ENCODE measurements around the gene ABHD14A.

ABHD14A gene

DNA sequence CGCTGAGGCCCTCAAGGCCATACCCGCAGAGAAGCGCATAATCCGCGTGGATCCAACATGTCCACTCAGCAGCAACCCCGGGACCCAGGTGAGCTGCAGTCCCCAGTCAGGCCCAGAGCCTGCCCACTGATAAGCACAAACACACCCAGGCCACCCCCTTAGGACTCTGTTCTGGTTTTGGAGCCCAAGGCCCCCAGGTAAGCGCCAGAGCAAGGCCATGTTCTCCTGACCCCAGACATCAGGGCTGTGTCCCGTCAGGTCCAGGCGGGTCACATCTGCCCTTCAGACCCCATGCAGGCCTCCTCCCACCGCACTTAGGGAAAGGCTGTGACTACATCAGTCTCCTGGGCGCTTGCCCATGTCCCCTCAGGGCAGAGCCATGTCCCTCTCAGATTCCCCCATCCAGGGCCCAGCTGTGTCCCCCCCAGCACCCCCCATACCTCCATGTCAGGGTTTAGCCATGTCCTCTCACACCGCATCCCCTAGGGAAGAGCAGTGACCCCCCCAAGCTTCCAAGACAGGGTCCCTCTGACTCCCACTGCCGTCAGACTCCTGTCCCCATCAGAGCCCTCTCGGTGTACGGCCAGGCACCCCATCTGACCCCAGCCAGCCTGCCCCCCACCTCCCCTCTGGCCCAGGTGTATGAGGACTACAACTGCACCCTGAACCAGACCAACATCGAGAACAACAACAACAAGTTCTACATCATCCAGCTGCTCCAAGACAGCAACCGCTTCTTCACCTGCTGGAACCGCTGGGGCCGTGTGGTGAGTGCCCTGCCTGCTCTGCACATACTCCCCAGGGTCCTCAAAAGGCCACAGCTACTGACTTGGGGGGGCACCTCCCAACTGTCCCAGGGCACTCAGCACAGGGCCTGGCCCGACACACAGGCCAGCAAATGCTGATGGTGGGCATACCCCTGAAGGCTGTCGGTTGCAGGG, 31.1 kb upstream of the ABHD14A start:
- H3K9me3 ChIP-seq (ENCODE audit: control insufficient read depth, insufficient read depth, low read length) = no peaks in the 10 kb centered on the region
- no peak overlapping the region for H3K4me3 ChIP-seq (ENCODE audit: low read depth, low read length)
- H3K9ac ChIP-seq (ENCODE audit: low read depth, low read length) = no peak overlapping the region
- H3K36me3 ChIP-seq (ENCODE audit: control insufficient read depth, insufficient read depth, low read length) = no peaks in the 10 kb centered on the region
- peaks cover 2% of the 10 kb centered on the region for H3K27me3 ChIP-seq (ENCODE audit: control insufficient read depth, insufficient read depth, low read length)
- peaks cover 7% of the 10 kb centered on the region for H3K4me1 ChIP-seq (ENCODE audit: control insufficient read depth, insufficient read depth, low read length)

- peaks cover 2% of the 10 kb centered on the region for H3K27me3 ChIP-seq (ENCODE audit: control insufficient read depth, insufficient read depth, low read length)
Observed at GRCh38 chr3:51944451-51945021, 30.3 kb upstream of the ABHD14A start.

GRCh38 chr3:51945031-51945840, 29.6 kb upstream of the ABHD14A start:
- no peaks in the 10 kb centered on the region for H3K9me3 ChIP-seq (ENCODE audit: control insufficient read depth, insufficient read depth, low read length)
- H3K4me1 ChIP-seq (ENCODE audit: control insufficient read depth, insufficient read depth, low read length) = peaks cover 6% of the 10 kb centered on the region
- no peak overlapping the region for H3K9ac ChIP-seq (ENCODE audit: low read depth, low read length)
- H3K36me3 ChIP-seq (ENCODE audit: control insufficient read depth, insufficient read depth, low read length) = no peaks in the 10 kb centered on the region
- peaks cover 7% of the 10 kb centered on the region for H3K27me3 ChIP-seq (ENCODE audit: control insufficient read depth, insufficient read depth, low read length)
- no peak overlapping the region for H3K4me3 ChIP-seq (ENCODE audit: low read depth, low read length)

More at GRCh38 chr3:51944451-51945021, 30.3 kb upstream of the ABHD14A start:
- Histone ChIP-seq H3K4me1 (ENCODE audit: control insufficient read depth, insufficient read depth, low read length) (peaks cover 7% of the 10 kb centered on the region), H3K9me3 (ENCODE audit: control insufficient read depth, insufficient read depth, low read length) (no peaks in the 10 kb centered on the region), H3K4me3 (ENCODE audit: low read depth, low read length) (no peak overlapping the region), H3K9ac (ENCODE audit: low read depth, low read length) (no peak overlapping the region), H3K36me3 (ENCODE audit: control insufficient read depth, insufficient read depth, low read length) (no peaks in the 10 kb centered on the region)

DNA sequence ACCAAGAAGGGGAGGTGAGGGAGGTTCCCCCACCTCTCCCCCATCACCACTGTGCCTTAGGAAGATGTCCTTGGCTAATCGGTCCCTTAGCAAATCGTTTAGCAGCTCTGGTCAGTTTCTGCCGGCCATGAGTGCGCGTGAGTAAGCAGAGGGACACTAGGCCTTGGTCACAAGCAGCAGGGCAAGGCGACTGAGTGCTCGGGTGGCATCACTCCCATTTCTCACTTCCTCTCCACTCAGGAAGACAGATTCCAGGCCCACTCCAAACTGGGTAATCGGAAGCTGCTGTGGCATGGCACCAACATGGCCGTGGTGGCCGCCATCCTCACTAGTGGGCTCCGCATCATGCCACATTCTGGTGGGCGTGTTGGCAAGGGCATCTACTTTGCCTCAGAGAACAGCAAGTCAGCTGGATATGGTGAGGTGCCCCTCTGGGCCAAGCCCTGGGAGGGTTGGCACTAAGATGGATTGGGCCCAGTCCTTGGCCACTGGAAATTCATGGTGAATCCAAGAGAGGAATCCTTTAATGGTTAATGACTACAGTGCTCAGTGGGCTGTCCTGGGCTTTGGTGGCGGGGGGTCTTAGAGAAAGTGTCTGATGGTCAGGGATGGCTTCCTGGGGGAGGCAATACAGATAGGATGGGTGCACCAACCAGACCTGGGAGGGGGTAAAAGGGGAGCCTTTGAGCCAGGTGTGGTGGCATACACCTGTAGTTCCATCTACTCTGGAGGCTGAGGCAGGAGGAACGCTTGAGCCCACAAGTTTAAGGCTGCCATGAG, 28.7 kb upstream of the ABHD14A start:
- H3K4me3 ChIP-seq (ENCODE audit: low read depth, low read length) = no peak overlapping the region
- H3K4me1 ChIP-seq (ENCODE audit: control insufficient read depth, insufficient read depth, low read length) = peaks cover 4% of the 10 kb centered on the region
- H3K9me3 ChIP-seq (ENCODE audit: control insufficient read depth, insufficient read depth, low read length) = no peaks in the 10 kb centered on the region
- no peak overlapping the region for H3K9ac ChIP-seq (ENCODE audit: low read depth, low read length)
- peaks cover 11% of the 10 kb centered on the region for H3K27me3 ChIP-seq (ENCODE audit: control insufficient read depth, insufficient read depth, low read length)
- H3K36me3 ChIP-seq (ENCODE audit: control insufficient read depth, insufficient read depth, low read length) = no peaks in the 10 kb centered on the region

GRCh38 chr3:51946796-51947195, 28.1 kb upstream of the ABHD14A start:
- Histone ChIP-seq H3K9ac (ENCODE audit: low read depth, low read length) (no peak overlapping the region), H3K36me3 (ENCODE audit: control insufficient read depth, insufficient read depth, low read length) (no peaks in the 10 kb centered on the region), H3K4me1 (ENCODE audit: control insufficient read depth, insufficient read depth, low read length) (peaks cover 4% of the 10 kb centered on the region), H3K27me3 (ENCODE audit: control insufficient read depth, insufficient read depth, low read length) (peaks cover 15% of the 10 kb centered on the region), H3K4me3 (ENCODE audit: low read depth, low read length) (no peak overlapping the region), H3K9me3 (ENCODE audit: control insufficient read depth, insufficient read depth, low read length) (no peaks in the 10 kb centered on the region)

DNA sequence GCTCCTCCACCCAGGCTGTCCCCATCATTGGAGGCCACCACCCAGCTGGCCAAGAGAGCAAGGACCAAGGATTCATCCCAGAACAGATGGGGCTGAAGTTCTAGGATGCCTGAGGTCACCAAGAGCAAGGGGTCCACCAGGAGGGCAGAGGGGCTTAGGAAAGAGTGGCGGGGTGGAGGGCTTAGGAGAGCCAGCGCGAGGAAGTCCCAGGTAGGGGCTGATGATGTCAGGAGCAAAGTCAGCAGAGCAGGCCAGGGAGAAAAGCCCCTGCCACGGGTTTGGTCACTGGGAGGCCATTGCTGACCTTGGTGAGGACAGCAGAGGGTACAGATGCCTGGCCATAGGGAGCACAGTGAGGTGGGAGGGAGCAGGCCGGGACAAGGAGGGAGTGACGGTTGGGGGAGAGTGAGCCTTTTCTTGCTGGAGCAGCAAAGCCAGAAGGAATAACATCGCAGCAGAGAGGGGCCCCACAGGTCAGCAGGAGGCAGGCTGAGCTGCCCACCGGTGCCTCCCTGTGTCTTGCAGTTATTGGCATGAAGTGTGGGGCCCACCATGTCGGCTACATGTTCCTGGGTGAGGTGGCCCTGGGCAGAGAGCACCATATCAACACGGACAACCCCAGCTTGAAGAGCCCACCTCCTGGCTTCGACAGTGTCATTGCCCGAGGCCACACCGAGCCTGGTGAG, 27.5 kb upstream of the ABHD14A start:
- Histone ChIP-seq H3K9ac (ENCODE audit: low read depth, low read length) (no peak overlapping the region), H3K27me3 (ENCODE audit: control insufficient read depth, insufficient read depth, low read length) (peaks cover 19% of the 10 kb centered on the region), H3K4me3 (ENCODE audit: low read depth, low read length) (no peak overlapping the region), H3K9me3 (ENCODE audit: control insufficient read depth, insufficient read depth, low read length) (no peaks in the 10 kb centered on the region), H3K36me3 (ENCODE audit: control insufficient read depth, insufficient read depth, low read length) (no peaks in the 10 kb centered on the region), H3K4me1 (ENCODE audit: control insufficient read depth, insufficient read depth, low read length) (peaks cover 3% of the 10 kb centered on the region)

DNA sequence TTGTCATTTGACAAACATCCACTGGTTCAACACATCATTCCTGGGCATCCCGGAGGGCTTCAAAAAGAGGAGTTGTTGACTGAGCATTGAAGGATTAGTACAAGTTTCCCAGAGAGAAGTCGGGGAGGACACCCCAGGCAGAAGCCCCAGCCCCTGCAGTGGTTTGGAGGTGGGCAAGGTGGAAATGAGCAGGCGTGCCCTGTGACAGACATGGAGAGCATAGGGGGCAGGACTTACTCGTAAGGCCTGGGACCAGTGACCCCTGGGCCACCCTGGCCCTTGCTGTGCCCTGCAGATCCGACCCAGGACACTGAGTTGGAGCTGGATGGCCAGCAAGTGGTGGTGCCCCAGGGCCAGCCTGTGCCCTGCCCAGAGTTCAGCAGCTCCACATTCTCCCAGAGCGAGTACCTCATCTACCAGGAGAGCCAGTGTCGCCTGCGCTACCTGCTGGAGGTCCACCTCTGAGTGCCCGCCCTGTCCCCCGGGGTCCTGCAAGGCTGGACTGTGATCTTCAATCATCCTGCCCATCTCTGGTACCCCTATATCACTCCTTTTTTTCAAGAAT, 26.8 kb upstream of the ABHD14A start:
- Histone ChIP-seq H3K27me3 (ENCODE audit: control insufficient read depth, insufficient read depth, low read length) (peaks cover 20% of the 10 kb centered on the region), H3K9me3 (ENCODE audit: control insufficient read depth, insufficient read depth, low read length) (no peaks in the 10 kb centered on the region), H3K4me3 (ENCODE audit: low read depth, low read length) (no peak overlapping the region), H3K4me1 (ENCODE audit: control insufficient read depth, insufficient read depth, low read length) (no peaks in the 10 kb centered on the region), H3K9ac (ENCODE audit: low read depth, low read length) (no peak overlapping the region), H3K36me3 (ENCODE audit: control insufficient read depth, insufficient read depth, low read length) (no peaks in the 10 kb centered on the region)

DNA sequence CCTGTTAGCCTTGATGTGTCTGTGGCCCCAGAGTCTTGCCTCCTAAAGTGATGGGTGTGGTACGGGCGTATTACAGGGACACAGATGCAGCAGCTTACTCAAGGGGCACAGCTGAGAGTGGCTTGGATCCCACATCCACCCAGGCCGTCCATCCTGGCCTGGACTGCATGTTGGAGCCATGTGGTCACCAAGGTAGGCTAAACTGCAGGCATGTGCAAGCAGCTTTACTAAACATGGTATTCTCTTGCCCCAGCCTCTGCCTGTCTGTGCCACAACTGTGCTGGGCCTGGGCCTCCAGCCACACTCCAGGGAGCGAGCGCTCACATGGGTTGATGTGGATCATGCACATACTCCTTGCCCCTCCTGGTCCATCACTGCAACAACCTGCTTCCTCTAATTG, 25.7 kb upstream of the ABHD14A start:
- H3K4me1 ChIP-seq (ENCODE audit: control insufficient read depth, insufficient read depth, low read length) = no peaks in the 10 kb centered on the region
- peaks cover 30% of the 10 kb centered on the region for H3K27me3 ChIP-seq (ENCODE audit: control insufficient read depth, insufficient read depth, low read length)
- no peak overlapping the region for H3K9ac ChIP-seq (ENCODE audit: low read depth, low read length)
- H3K36me3 ChIP-seq (ENCODE audit: control insufficient read depth, insufficient read depth, low read length) = no peaks in the 10 kb centered on the region
- H3K4me3 ChIP-seq (ENCODE audit: low read depth, low read length) = no peak overlapping the region
- H3K9me3 ChIP-seq (ENCODE audit: control insufficient read depth, insufficient read depth, low read length) = no peaks in the 10 kb centered on the region

GRCh38 chr3:51950899-51951298, 24.0 kb upstream of the ABHD14A start:
- no peaks in the 10 kb centered on the region for H3K4me1 ChIP-seq (ENCODE audit: control insufficient read depth, insufficient read depth, low read length)
- H3K9me3 ChIP-seq (ENCODE audit: control insufficient read depth, insufficient read depth, low read length) = no peaks in the 10 kb centered on the region
- H3K27me3 ChIP-seq (ENCODE audit: control insufficient read depth, insufficient read depth, low read length) = peaks cover 45% of the 10 kb centered on the region
- no peak overlapping the region for H3K4me3 ChIP-seq (ENCODE audit: low read depth, low read length)
- H3K36me3 ChIP-seq (ENCODE audit: control insufficient read depth, insufficient read depth, low read length) = no peaks in the 10 kb centered on the region
- H3K9ac ChIP-seq (ENCODE audit: low read depth, low read length) = no peak overlapping the region

DNA sequence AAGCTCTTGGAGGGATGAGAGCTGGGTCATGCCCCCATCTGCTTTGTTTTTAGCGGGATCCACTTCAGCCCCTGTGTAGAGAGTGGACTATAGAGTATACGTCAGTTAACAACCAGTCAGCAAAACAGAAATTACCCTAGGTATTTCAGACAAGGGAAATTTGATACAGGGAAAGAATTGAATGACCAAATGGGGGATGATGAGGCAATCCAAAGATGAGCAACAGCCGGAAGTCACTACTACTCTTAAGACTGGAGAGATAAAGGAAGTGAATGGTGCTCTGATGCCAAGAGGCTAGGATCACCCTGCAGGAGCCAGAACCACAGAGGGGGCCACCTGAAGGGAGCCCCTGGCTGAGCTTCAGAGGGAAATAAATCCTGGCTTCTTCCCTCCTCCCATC, 21.4 kb upstream of the ABHD14A start:
- Histone ChIP-seq H3K4me1 (ENCODE audit: control insufficient read depth, insufficient read depth, low read length) (peaks cover 4% of the 10 kb centered on the region), H3K9me3 (ENCODE audit: control insufficient read depth, insufficient read depth, low read length) (no peaks in the 10 kb centered on the region), H3K27me3 (ENCODE audit: control insufficient read depth, insufficient read depth, low read length) (peaks cover 53% of the 10 kb centered on the region), H3K36me3 (ENCODE audit: control insufficient read depth, insufficient read depth, low read length) (no peaks in the 10 kb centered on the region), H3K9ac (ENCODE audit: low read depth, low read length) (no peak overlapping the region), H3K4me3 (ENCODE audit: low read depth, low read length) (no peak overlapping the region)
